HG03439 (cell line): Measurements from ENCODE around the gene ATP7A.
"Not testable (repeated sequence)": the region's sequence is repeated elsewhere in the genome, so short reads cannot be mapped to it uniquely, and the experiment has no call there.

Experiments used
- ATAC-seq: cut with Tn5 transposase; IDR thresholded peaks from one replicate; pipeline ENCODE4 v1.9.1; 2021; ENCODE audit warnings: mild to moderate bottlenecking, moderate library complexity; ENCODE audit not compliant: unreplicated experiment

The ATP7A gene

GRCh38 chrX:78029663-78030062 lies 119.2 kb downstream of the ATP7A start:
- no peak for ATAC-seq

GRCh38 chrX:78035061-78035460 lies 124.6 kb downstream of the ATP7A start:
- ATAC-seq = no peak

- ATAC-seq = no peak
These were observed 127.4 kb downstream of the ATP7A start for GRCh38 chrX:78037881-78038280.

GRCh38 chrX:78042601-78043000 lies 132.1 kb downstream of the ATP7A start:
- no peak for ATAC-seq

GRCh38 chrX:78046362-78046761 lies 135.9 kb downstream of the ATP7A start:
- no peak for ATAC-seq

- no peak for ATAC-seq
These were observed 137.6 kb downstream of the ATP7A start for GRCh38 chrX:78048052-78048451.

GRCh38 chrX:78063687-78064086 lies 153.2 kb downstream of the ATP7A start:
- no peak for ATAC-seq

GRCh38 chrX:78064152-78064551 lies 153.7 kb downstream of the ATP7A start:
- no peak for ATAC-seq

GRCh38 chrX:78064698-78065601 lies 154.5 kb downstream of the ATP7A start:
- ATAC-seq = peak; percentile 85

GRCh38 chrX:78066110-78066509 lies 155.6 kb downstream of the ATP7A start:
- no peak for ATAC-seq

- ATAC-seq = no peak
These were observed 160.8 kb downstream of the ATP7A start for GRCh38 chrX:78071331-78071730.

GRCh38 chrX:78073147-78074077 lies 162.9 kb downstream of the ATP7A start:
- not testable (repeated sequence) for ATAC-seq

GRCh38 chrX:78074088-78074487 lies 163.6 kb downstream of the ATP7A start:
- no peak for ATAC-seq

GRCh38 chrX:78075787-78076389 lies 165.4 kb downstream of the ATP7A start:
- no peak for ATAC-seq

- ATAC-seq = not testable (repeated sequence)
These were observed 170.9 kb downstream of the ATP7A start for GRCh38 chrX:78081413-78081812.

- ATAC-seq = peak; percentile 97
These were observed 181.8 kb downstream of the ATP7A start for GRCh38 chrX:78092296-78092695.

GRCh38 chrX:78098108-78098507 lies 187.6 kb downstream of the ATP7A start:
- ATAC-seq = no peak
